OCI-LY3 (cell line): ENCODE results near the gene CX3CL1.

Experiments
- H2AFZ ChIP-seq: fragments of 200-600, 300-600 bp; shearing (Covaris generic); 2 replicates; pipeline ENCODE4 v1.6.0; 2014; ENCODE audit warnings: antibody characterized with exemption, low read depth, low read length
- H3K27ac ChIP-seq: fragments of 200-600, 300-600 bp; sonication (generic); 2 replicates; pipeline ENCODE4 v1.5.1; 2014; ENCODE audit warnings: mild to moderate bottlenecking, low read length, moderate library complexity, mixed read lengths
- H3K27me3 ChIP-seq: fragments of 200-600, 300-600 bp; sonication (generic); 2 replicates; pipeline ENCODE4 v1.6.1; 2014; ENCODE audit warnings: low read depth, low read length, mixed read lengths
- H3K36me3 ChIP-seq: fragments of 200-600, 300-600 bp; sonication (generic); replicated peaks from 2 replicates; pipeline ENCODE3; 2014; ENCODE audit warnings: low read depth, low read length, mixed read lengths
- H3K4me1 ChIP-seq: fragments of 300-600, 200-600 bp; sonication (generic); 2 replicates; pipeline ENCODE4 v1.6.1; 2014; ENCODE audit warnings: low read length, mixed read lengths
- H3K4me2 ChIP-seq: fragments of 200-600, 300-600 bp; sonication (generic); 2 replicates; pipeline ENCODE4 v1.6.1; 2014; ENCODE audit warnings: low read length, mixed read lengths
- H3K4me3 ChIP-seq: fragments of 300-600, 200-600 bp; sonication (generic); 2 replicates; pipeline ENCODE4 v1.5.1; 2014; ENCODE audit warnings: antibody characterized with exemption, mild to moderate bottlenecking, low read length, moderate library complexity
- H3K79me2 ChIP-seq: fragments of 300-600, 200-600 bp; shearing (Covaris generic); 2 replicates; pipeline ENCODE4 v1.6.1; 2014; ENCODE audit warnings: mild to moderate bottlenecking, low read length, mixed read lengths
- H3K9ac ChIP-seq: fragments of 300-600, 200-600 bp; shearing (Covaris generic); 2 replicates; pipeline ENCODE4 v1.6.0; 2014; ENCODE audit warnings: mild to moderate bottlenecking, low read length, moderate library complexity
- H3K9me3 ChIP-seq: fragments of 200-600, 300-600 bp; shearing (Covaris generic); 2 replicates; pipeline ENCODE4 v1.6.1; 2014; ENCODE audit warnings: low read length, mixed read lengths; ENCODE audit not compliant: insufficient read depth
- H4K20me1 ChIP-seq: fragments of 200-600, 300-600 bp; sonication (generic); 2 replicates; pipeline ENCODE4 v1.6.1; 2016; ENCODE audit warnings: low read length, mixed read lengths; ENCODE audit not compliant: insufficient read depth
- CTCF ChIP-seq: fragments of 200-600, 300-600 bp; sonication (generic); IDR thresholded peaks from 2 replicates; pipeline ENCODE4 v1.5.1; 2014; ENCODE audit warnings: antibody characterized with exemption, low read length, low read depth
- EZH2phosphoT487 ChIP-seq: fragments of 200-600 bp; shearing (Covaris generic); IDR thresholded peaks from 2 replicates; pipeline ENCODE4 v1.6.1; 2018; ENCODE audit warnings: antibody characterized with exemption, mixed run types, low read depth

CX3CL1 gene

DNA sequence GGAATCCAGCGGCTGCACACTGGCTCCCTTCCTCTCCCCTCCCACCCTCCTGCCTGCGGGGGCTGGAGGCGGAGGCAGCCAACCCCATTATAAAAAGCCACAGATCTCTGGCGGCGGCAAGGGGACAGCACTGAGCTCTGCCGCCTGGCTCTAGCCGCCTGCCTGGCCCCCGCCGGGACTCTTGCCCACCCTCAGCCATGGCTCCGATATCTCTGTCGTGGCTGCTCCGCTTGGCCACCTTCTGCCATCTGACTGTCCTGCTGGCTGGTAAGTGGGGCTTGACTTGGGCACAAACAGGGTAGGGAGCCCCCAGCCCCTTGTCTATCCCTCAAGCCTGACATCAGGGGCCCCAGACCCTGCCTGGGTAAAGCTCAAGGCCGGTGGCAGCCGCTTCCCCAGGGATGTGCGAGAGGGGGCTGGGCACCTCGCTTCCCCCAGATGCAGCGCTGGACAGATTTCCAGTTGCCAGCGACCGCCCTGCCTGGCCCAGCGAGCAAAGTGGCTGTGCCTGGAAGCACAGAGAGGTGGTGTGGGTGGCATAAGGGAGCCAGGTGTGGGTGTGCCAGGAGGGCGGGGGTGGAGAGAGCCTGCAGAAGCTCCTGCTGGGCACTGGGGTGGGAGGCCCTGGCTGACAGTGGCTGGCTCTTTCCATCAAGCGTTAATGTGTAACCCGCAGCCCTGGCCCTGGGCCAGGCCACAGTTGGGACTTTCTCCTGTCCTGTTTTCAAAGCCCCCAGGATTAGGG is at the start of gene CX3CL1:
TSS of gene CX3CL1 (plus strand) at position 119 of the 745 bp plus-strand sequence. CDS start at position 198, 79 bp downstream.
- no peaks in the 10 kb centered on the region for H4K20me1 ChIP-seq
- TF ChIP-seq CTCF (0 out of 2 replicates have a peak, but pooled peaks have one; percentile 6), EZH2phosphoT487 (no peak)
- H3K4me1 ChIP-seq, result peaks cover 71% of the 10 kb centered on the region
- H3K27ac ChIP-seq, result peak within 1 kb of the TSS; percentile 48
- H3K4me3 ChIP-seq, result peak within 1 kb of the TSS; percentile 75
- no peaks in the 10 kb centered on the region for H3K9me3 ChIP-seq
- peaks cover 25% of the 10 kb centered on the region for H3K79me2 ChIP-seq
- H3K27me3 ChIP-seq, result no peaks in the 10 kb centered on the region
- H3K9ac ChIP-seq, result peak within 1 kb of the TSS; percentile 70
- H2AFZ ChIP-seq, result no peak within 1 kb of the TSS
- H3K4me2 ChIP-seq, result peak within 1 kb of the TSS; percentile 90
- no peaks in the 10 kb centered on the region for H3K36me3 ChIP-seq

GRCh38 chr16:57324749-57325148 is 47.5 kb upstream of the CX3CL1 start:
- Histone ChIP-seq H3K36me3 (no peaks in the 10 kb centered on the region), H3K4me2 (peak overlapping the region; percentile 21; the same call in 1 of the 2 replicates), H2AFZ (peak overlapping the region; percentile 1; the same call in 1 of the 2 replicates), H3K27me3 (no peaks in the 10 kb centered on the region), H3K27ac (peak overlapping the region; percentile 30), H3K4me1 (peaks cover 16% of the 10 kb centered on the region), H3K9ac (no peak overlapping the region), H3K4me3 (no peak overlapping the region), H3K79me2 (no peaks in the 10 kb centered on the region), H4K20me1 (no peaks in the 10 kb centered on the region), H3K9me3 (no peaks in the 10 kb centered on the region; the same call in 1 of the 2 replicates)
- TF ChIP-seq CTCF, result no peak
- TF ChIP-seq EZH2phosphoT487, result no peak

DNA sequence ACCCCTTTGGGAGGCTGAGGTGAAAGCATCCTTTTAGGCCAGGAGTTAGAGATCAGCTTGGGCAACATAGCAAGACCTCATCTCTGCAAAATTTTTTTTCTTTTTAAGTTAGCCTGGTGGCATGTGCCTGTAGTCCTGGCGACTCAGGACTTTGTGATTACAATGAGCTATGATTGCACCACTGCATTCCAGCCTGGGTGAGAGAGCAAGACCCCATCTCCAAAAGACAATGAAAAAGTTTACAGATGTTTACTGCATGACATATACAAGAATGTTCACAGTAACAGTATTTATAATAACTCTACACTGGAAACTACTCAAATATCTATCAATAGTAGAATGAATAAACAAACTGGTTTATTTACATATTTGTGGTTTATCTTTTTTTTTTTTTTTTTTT is 46.8 kb upstream of the CX3CL1 start:
- Histone ChIP-seq H3K36me3 (no peaks in the 10 kb centered on the region), H3K4me2 (no peak overlapping the region), H3K79me2 (no peaks in the 10 kb centered on the region), H4K20me1 (no peaks in the 10 kb centered on the region), H2AFZ (no peak overlapping the region), H3K4me1 (peaks cover 21% of the 10 kb centered on the region), H3K27ac (peak overlapping the region; percentile 30), H3K27me3 (no peaks in the 10 kb centered on the region), H3K4me3 (no peak overlapping the region), H3K9me3 (no peaks in the 10 kb centered on the region; the same call in 1 of the 2 replicates), H3K9ac (no peak overlapping the region)
- no peak for TF ChIP-seq CTCF
- no peak for TF ChIP-seq EZH2phosphoT487

DNA sequence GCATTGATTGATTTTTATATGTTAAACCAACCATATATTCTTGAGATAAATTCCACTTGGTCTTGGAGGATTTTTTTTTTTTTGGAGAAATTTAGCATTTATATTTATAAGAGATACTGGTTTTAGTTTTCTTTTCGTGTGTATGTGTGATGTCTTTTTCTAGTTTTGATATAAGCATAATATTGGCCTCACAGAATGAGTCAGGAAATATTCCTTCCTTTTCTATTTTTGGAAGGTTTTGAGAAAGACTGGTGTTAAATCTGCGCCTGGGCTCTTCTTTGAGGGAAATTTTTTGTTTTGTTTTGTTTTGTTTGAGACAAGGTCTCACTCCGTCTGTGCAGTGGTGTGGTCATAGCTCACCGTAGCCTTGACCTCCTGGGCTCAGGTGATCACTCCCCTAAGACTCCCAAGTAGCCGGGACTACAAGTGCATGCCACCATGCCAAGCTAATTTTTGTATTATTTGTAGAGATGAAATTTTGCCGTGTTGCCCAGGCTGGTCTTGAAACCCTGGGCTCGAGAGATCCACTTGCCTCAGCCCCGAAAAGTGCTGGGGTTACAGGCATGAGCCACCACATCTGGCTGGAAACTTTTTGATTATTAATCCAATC is 42.5 kb upstream of the CX3CL1 start:
- H3K36me3 ChIP-seq, result no peaks in the 10 kb centered on the region
- H3K79me2 ChIP-seq, result no peaks in the 10 kb centered on the region
- 0 out of 2 replicates have a peak overlapping the region, but pooled peaks have one; percentile 31 for H2AFZ ChIP-seq
- no peaks in the 10 kb centered on the region for H4K20me1 ChIP-seq
- no peaks in the 10 kb centered on the region; the same call in 1 of the 2 replicates for H3K9me3 ChIP-seq
- H3K9ac ChIP-seq, result no peak overlapping the region
- TF ChIP-seq CTCF (no peak), EZH2phosphoT487 (no peak)
- H3K4me1 ChIP-seq, result peaks cover 14% of the 10 kb centered on the region
- no peaks in the 10 kb centered on the region for H3K27me3 ChIP-seq
- H3K27ac ChIP-seq, result no peak overlapping the region
- H3K4me2 ChIP-seq, result peak overlapping the region; percentile 52
- H3K4me3 ChIP-seq, result no peak overlapping the region
